Posterior vena cava (tissue), 2 donors: ENCODE data around the gene FXYD5. TPM values are rescaled to one million over a fixed set of nuclear protein-coding genes. Genes with fewer than 3 reads are reported as not detected.

Source experiments
- DNase-seq: peaks from one replicate; pipeline ENCODE4 v3.0.0-alpha.2; 2020; ENCODE audit warnings: low spot score
- intact Hi-C, 2 donors: fragments of 100-400 bp; cut with DNase I; formaldehyde crosslinking; loops; one replicate each; pipeline versions ENCODE4 v1.14.1 to v1.14.2; 2022 to 2023
- total RNA-seq, 2 donors: library from RNA; stranded (reverse); fragmentation: NEBNext Ultra II Directional; extraction: Animal tissue kit (Norgen Biotek cat#: 25700); gene quantifications; one replicate each; pipeline ENCODE4 v1.2.1, GENCODE V29; 2021
- donor health status: DM: yes; HTN: yes; CAD: no.
- donor health status: DM: yes; HTN: yes; CAD: no.

The FXYD5 gene
- total RNA-seq, 2 donors from 2014 or later: 67.9 to 89.3 TPM

- intact Hi-C loops: no loop called here
- DNase-seq: no peak
Observed at GRCh38 chr19:35133826-35134225, 20.7 kb upstream of the FXYD5 start.

- DNase-seq: no peak
- intact Hi-C loops: no loop called here
Observed at GRCh38 chr19:35134601-35135242, 19.8 kb upstream of the FXYD5 start, which contains the start of gene LGI4. Gene LGI4, minus strand, starts transcription at chr19:35135059. Its CDS starts 379 bp downstream, at chr19:35134680.

- intact Hi-C loops: no loop called here
- peak; percentile 91 for DNase-seq
Observed at GRCh38 chr19:35135389-35135909, 19.1 kb upstream of the FXYD5 start.

GRCh38 chr19:35136231-35136630, 18.3 kb upstream of the FXYD5 start:
- no peak for DNase-seq
- intact Hi-C loops: no loop called here

- intact Hi-C loops: no loop called here
- no peak for DNase-seq
Observed at GRCh38 chr19:35136977-35137702, 17.4 kb upstream of the FXYD5 start.

- intact Hi-C loops: no loop called here
- peak; percentile 87 for DNase-seq
Observed at GRCh38 chr19:35138305-35138892, 16.1 kb upstream of the FXYD5 start, which contains the start of gene FXYD1. Gene FXYD1, plus strand, starts transcription at chr19:35138824. Its CDS starts 1,256 bp downstream, at chr19:35140080.

GRCh38 chr19:35140207-35140961, 14.2 kb upstream of the FXYD5 start:
- no peak for DNase-seq
- intact Hi-C loops: loop anchor here in 1 of 2 donors (10.0 kb wide), 1 partner anchor 124 kb away; the partner anchor contains the start of gene USF2

GRCh38 chr19:35140962-35141836, 13.3 kb upstream of the FXYD5 start:
- intact Hi-C loops: loop anchor here in 1 of 2 donors (10.0 kb wide), 1 partner anchor 124 kb away; the partner anchor contains the start of gene USF2
- peak; percentile 98 for DNase-seq

- DNase-seq: no peak
- intact Hi-C loops: loop anchor here in 1 of 2 donors (10.0 kb wide), 1 partner anchor 123 kb away; the partner anchor contains the start of gene USF2
Observed at GRCh38 chr19:35141837-35142605, 12.5 kb upstream of the FXYD5 start.

GRCh38 chr19:35142606-35143230, 11.8 kb upstream of the FXYD5 start:
- peak; percentile 85 for DNase-seq
- intact Hi-C loops: loop anchor here in 1 of 2 donors (10.0 kb wide), 1 partner anchor 122 kb away; the partner anchor contains the start of gene USF2

GRCh38 chr19:35143231-35143715, 11.3 kb upstream of the FXYD5 start, which contains the start of gene FXYD7:
Gene FXYD7, plus strand, starts transcription at chr19:35143255. Its CDS starts 79 bp downstream, at chr19:35143334.
- DNase-seq: no peak
- intact Hi-C loops: loop anchor here in 1 of 2 donors (10.0 kb wide), 1 partner anchor 122 kb away; the partner anchor contains the start of gene USF2

GRCh38 chr19:35143818-35144217, 10.7 kb upstream of the FXYD5 start:
- DNase-seq: no peak
- intact Hi-C loops: loop anchor here in 1 of 2 donors (10.0 kb wide), 1 partner anchor 121 kb away; the partner anchor contains the start of gene USF2

- intact Hi-C loops: loop anchor here in 1 of 2 donors (10.0 kb wide), 1 partner anchor 121 kb away; the partner anchor contains the start of gene USF2
- no peak for DNase-seq
Observed at GRCh38 chr19:35144259-35144599, 10.3 kb upstream of the FXYD5 start.

GRCh38 chr19:35144600-35145436, 9.7 kb upstream of the FXYD5 start:
- DNase-seq: no peak
- intact Hi-C loops: loop anchor here in 1 of 2 donors (10.0 kb wide), 1 partner anchor 120 kb away; the partner anchor contains the start of gene USF2

GRCh38 chr19:35146746-35147459, 7.6 kb upstream of the FXYD5 start:
- intact Hi-C loops: loop anchor here in 1 of 2 donors (10.0 kb wide), 1 partner anchor 118 kb away; the partner anchor contains the start of gene USF2
- DNase-seq: no peak
